HG02943 (cell line): ENCODE measurements around the gene WWOX.

ENCODE experiments used
- ATAC-seq: cut with Tn5 transposase; IDR thresholded peaks from one replicate; pipeline ENCODE4 v1.9.1; 2021; ENCODE audit warnings: mild to moderate bottlenecking, low read depth, moderate library complexity; ENCODE audit not compliant: unreplicated experiment

WWOX gene

DNA sequence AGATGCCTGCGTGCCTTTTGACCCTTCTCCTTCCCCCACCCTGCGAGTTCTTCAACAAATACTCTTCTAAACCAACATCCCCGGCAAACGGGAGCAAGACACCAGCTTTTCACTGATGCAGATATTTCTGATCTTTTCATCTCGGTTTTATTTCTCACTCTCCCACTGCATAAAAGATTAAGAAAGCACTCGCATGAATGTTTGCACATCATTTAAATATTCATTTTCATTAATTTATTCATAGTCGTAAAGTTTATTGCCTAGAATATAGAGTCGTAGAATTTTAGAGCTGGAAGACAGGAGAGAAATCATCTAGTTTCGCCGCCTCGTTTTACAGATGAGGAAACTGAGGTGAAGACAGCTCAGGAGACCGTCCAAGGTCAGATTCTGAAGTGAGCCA, 1013.0 kb downstream of the WWOX start:
- no peak for ATAC-seq

DNA sequence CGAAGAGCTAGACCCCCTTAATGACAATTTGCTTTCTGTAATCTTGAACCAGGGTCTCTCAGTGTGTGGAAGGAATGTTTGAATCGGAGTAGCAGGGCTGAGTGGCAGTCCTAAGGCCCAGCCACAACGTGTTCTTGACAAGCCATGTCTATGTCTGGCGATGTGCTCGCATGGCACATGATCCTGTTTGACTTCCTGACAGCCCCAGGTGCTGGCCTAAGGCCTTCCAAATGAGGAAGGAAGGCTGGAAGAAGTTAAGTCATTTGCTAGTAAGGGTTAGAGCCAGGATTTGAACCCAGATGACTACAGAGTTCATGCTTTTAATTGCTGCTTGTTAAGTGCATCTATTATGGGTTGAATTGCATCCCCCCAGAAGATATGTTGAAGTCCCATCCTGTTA, 1014.4 kb downstream of the WWOX start:
- ATAC-seq = no peak

DNA sequence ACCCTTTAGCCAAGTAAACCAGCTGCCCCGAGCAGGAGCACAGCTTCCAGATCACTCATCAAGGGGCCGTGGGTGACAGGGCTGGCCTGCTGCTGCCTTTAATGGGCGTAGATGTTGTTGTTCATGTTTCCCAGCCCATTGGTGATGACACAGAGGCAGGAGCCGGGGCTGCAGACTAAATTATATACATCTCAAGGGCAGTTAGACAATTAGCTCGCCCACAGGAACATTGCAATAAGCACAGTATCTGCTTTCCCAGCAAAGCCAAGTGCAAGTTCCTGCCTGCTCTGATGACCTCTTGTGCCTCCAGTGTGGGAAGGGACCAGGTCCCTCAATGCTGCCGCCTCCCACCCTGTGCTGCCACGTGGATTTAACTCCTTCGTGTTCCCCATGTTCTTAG, 1015.3 kb downstream of the WWOX start:
- ATAC-seq = no peak

DNA sequence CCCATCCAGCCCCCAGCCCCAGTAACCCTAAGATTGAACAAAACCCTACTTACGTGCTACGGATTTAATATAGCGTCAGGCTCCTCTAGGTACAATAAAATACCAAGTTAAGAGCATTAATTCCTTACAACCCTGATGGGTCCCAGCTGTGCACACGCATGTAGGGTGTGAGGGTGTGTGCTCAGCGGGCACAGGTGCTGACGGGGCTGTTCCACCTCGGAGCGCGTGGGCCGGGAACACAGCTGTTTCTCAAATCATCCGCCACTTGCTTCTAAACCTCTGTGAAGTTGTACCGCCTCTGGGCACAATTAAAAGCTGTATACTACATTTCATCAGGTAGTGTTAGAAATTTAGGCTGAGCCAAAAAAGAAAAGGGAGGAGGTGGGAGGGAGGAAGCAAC, 1022.5 kb downstream of the WWOX start:
- ATAC-seq = no peak

DNA sequence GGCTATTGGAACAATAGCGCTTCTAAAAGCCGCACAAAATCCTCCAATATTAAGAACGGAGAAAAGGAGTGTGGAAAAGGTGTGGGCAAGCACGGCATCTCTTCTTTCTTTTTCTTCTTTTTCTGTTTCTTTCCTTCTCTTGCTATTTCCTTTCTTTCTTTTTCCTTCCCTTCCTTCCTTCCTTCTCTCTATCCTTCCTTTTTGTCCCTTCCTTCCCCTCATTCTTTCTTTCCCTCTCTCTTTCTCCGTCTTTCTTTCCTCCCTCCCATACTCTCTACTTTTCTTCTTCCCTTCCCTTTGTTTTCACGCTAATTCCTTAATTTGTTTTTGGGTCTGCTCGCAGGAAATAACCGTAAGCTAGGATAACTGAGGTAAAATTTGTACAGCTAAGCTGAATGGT, 1022.9 kb downstream of the WWOX start:
- no peak for ATAC-seq

DNA sequence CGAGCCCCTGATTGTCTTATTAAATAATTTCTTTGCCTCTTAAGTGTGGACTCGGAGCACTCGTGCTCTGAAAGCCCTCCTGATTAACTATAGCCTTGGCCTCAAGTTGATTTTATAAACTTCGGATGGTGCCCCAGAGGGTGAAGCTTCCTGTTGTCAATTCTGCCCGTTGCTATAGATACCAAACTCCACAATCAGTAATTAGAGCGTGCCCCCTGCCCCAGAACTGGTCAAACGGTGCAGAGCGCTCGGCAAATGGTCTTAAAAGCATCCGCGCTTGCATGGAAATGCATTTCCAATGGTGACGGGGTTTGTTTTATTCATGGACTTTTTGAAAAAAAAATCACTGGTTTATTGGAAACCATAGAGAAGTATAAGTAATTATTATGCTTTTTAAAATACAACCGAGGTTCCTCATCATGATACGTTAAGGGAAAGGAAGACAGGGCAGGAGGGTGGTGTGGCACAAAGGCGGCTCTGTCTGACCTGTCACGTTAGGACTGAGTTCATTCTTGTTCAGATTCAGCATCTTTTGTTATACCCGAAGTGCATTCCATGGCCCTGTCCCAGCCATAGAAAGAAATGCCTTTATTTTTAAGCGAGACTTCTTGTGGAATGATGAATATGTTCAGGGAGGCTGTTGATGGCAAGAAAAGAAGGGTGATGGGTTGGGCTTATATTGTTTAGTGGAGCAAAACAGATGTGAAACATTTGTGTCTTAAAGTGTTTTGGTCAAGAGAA, 1024.7 kb downstream of the WWOX start:
- no peak for ATAC-seq

DNA sequence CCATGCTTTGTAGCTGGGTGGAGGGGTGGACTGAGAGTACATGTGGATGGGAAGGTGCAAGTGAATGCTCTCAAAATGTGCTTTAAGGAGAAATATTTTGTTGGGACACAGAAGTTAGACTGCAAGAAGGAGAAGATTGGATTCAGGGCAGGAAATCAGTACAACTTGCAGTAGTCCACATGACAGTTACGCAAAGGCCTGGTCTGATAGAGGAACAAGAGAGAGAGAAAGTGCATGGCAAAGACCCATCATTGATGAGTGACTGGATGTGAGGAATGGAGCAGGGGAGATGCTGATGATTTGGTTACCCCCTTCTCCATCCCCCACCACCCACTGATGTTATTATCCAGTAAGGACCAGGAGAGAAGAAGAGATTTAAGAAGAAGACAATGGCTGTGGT, 1028.3 kb downstream of the WWOX start:
- ATAC-seq = no peak

DNA sequence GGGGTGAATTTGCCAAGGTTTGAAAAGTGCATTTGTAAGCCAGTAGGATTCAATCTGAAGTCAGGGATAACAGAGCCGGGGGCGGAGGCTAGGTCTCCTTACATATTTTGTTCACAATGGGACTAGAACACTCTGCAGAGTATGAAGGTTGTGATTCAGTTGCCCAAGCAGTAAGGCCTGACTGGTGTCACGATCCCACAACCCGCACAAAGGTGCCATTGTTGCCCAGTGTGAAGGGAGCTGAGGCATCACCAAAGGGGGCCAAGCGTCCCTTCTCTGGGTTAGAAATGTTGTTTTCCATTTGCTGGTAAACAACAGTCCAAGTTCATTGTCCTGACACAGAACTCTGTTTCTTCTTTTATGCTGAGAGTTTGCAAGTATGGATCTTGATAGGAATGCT, 1029.3 kb downstream of the WWOX start:
- no peak for ATAC-seq

DNA sequence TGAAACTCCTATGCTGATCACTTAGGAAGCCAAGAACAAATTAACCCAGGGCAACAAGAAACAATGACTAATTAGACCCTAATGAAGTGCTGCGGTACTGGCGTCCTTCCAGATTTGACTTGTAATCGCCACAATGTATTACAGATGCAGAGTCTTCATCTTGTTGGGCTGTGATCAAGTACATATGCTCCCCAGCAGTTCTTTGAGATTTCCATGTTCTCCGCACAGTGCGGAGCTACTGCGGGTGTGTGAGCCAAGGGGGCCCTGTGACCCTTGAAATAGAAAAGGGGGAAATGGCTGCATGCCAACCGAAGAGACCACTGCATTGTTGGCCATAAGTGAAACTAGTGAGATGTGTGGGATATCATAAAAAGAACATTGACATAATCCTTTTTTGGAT, 1031.2 kb downstream of the WWOX start:
- ATAC-seq = no peak

DNA sequence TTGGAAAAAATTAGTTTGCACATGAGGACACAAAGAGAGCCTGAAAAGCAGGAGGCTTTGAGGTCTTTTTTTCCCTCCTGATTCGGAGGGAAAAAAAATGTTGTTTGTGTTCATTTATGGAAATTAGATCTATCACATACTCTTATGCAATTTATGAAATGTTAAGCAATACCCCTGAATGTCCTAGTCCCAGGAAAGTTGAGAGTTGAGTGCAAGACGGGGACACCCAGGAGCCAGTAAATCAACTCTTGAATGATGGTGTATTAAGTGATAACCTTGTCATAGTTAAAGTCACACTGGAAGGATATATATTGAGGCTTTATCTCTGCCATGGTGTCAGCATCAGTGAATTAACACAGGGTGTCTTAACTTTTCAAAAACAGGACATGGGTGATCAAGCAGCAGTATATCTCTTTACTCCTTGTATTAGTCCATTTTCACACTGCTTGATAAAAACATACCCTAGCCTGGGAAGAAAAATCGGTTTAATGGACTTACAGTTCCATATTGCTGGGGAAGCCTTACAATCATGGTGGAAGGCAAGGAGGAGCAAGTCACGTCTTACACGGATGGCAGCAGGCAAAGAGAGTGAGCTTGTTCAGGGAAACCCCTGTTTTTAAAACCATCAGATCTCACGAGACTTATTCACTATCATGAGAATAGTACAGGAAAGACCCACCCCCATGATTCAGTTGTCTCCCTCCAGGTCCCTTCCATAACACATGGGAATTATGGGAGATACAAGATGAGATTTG, 1032.0 kb downstream of the WWOX start:
- ATAC-seq = no peak

DNA sequence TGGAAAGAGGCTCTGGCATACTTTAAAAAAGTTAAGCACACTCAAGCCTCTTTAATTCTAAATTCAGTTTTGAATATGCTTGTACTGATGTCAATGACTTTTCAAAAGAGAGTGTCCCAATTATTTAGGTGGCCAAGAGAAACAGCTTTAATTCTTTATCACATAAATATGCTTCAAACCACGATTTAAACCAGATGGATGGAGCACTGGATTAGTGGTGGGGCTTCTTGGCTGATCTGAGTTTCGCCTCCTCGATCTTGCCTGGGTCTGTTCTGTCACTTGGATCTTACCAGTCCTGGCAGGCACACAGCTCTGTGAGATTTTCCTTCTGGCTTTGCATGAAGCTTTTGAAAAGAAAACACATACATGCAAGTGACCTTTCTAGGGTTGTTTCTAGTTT, 1033.2 kb downstream of the WWOX start:
- no peak for ATAC-seq

DNA sequence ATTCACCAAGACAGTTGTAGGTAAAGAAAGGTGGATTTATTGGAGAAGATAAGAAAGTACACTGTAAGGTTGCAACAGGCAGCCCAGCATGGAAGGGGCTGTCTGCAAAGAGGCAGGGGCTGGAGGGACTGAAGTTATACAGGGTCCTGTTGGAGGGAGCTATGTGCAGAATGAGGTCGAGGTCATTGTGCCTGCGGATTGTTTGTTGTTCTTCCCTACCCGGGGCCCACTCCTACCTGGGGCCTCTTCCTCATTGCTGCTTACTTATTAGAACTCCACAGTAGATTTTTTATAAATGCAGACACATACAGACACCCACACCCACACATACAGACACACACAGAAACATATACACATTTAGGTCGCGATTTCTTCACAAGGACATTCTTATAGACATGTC, 1034.8 kb downstream of the WWOX start:
- ATAC-seq = no peak

DNA sequence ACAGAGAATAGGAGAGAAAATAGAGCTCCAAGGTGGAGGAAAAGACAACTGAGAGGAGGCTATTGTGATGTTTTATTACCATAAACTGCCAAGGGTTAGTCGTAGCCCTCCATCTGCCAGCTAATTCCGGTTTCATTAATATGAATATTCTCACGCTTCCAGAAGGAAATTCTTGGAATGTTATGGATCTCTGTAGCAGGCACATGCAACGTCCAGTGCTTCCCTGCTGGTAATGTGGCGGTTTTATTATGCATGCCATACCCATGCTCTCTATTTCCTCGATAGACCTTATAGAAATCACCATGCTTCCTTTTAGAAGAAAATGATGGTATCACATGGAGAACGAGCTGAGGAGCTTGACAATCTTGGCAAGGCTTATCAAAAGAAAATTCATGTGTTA, 1037.5 kb downstream of the WWOX start:
- no peak for ATAC-seq

DNA sequence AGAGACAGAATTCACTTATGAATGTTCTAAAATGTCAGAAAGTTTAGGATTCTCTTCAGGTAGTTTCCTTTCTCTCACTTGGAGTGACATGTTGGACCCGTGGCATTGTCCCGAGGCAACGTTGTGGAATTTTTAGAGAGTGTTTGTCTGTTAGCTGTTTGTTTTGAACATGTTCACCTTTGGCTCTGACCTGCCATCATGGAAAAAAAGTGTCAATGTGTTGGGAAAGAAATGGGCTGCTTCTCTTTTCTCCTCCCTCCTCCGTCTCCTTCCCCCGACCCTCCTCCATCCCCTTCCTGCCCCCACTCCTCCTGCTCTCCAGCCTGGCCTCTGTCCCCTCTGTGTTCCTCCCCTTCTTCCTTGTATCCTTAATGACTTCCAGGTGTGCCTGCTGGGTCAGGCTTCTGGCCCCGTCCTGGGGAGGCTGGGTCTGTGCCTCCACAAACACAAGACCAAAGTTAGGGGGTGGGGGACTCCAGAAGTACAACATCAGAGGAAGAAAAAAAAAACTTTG, 1038.0 kb downstream of the WWOX start:
- ATAC-seq = no peak

DNA sequence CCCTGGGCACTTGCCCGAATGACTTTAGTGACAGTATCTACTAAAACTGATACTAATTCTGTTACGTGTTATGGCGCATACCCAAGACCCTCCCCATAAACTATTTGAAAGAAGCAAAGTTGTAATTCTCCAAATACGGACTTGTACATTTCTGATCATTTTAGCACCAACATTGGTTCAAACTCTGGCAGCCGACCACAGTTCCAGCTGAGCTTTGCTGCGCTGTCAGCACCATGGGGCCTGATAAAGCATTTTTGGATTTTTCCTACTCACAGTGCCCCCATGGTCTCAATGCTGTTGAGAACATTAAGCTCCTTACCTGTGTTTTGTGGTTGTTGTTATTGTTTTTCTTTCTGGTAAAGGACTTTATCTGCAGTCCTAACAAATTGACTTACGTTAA, 1040.3 kb downstream of the WWOX start:
- no peak for ATAC-seq

DNA sequence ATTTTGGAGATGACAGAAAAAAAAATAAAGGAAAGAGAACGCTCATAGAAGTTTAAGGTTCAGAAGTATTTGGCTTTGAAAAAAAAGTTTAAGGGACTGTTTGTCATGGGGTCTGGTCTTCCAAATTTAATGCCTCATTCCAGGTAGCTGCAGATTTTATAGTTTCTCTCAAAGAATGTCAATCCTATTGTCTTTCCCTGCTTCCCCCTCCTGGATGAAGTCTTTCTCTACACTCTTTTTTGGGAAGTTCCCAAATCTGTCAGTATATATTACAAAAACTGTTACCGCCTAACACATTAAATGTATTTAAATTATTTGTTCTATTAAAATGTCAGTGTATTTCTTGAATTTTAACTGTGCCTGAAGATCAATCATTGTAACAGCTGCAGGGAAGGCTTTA, 1043.6 kb downstream of the WWOX start:
- ATAC-seq = no peak

DNA sequence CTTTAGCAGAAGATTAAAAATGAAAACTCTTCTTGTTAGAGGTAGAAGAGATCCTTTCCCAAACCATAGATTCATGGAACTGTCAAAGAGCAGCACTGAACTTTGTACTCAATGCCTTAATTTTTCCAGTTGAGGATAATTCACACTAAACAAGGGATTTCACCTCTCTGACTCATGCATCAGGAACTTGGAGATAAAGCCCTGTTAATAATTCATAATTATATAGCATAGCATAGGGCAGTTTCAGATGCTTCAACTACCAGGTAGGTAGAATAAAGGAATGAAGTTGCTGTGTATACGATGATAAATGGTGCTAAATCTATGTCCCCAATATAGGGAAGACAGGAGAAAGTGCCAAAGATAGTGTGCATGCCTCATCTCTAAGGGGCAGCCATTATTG, 1050.7 kb downstream of the WWOX start:
- ATAC-seq = no peak

DNA sequence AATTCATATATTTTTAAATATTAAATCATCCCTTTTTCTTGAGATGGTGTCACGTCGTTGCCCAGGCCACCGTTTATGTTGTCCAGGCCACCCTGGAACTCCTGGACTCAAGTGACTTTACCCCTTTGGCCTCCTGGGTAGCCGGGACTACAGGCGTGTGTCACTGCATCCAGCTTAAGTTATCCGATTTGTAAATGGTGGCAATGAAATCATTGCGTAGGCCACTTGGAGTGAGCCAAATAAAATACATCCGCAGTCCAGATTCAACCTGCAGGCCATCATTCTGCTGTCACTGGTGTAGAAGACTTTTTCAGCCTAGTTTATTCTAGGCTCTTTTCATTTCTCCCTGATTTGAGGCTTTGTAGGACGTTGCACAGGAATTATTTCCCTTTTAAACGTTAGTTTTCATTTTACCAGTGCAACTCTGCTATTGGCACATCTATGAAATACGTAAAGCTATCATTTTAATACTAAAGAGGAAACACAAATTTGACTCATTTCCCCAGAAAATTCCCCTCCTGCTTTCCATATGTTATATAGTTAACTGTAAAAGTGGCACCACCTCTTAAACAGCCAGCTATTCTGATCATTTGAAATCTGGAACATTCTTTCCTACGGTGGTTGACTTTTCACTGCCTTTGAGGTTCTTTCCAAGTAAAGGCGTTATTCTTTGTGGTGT, 1051.3 kb downstream of the WWOX start:
- no peak for ATAC-seq

DNA sequence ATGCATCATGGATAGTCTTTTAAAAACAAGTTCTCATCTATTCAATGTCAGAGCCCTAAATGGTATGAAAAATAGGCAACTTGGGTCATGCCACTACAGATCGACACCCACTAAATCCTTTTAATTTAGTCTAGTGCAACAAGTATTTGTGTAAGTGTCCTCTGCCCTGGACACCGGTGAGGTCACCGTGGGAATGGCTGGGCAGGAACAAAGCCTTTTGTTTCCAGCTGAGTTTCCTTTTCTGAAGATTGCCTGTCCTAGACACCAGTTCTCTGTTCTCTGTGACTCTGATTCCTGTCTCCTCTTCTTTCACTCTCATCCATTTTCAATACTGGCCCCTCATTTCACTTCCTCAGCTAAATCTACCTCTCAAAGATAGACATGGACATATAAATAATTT, 1054.6 kb downstream of the WWOX start:
- no peak for ATAC-seq

DNA sequence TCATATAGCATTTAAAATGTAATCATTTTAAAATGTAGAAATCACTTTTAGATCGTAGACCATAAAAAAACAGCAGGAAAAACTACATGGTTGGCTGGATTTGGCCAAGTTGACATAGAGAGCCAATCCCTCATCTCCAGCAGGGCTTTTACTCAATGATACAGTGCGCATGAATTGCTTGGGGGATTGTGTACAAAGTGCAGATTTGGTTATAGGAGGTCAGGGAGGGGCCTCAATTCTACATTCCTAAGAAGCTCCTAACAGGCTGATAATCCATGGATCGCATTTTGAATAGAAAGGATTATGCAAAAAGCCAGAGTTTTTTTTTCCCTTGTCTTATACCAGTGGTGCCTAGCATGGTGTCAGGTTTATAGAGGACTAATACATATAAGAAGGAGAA, 1056.0 kb downstream of the WWOX start:
- no peak for ATAC-seq

DNA sequence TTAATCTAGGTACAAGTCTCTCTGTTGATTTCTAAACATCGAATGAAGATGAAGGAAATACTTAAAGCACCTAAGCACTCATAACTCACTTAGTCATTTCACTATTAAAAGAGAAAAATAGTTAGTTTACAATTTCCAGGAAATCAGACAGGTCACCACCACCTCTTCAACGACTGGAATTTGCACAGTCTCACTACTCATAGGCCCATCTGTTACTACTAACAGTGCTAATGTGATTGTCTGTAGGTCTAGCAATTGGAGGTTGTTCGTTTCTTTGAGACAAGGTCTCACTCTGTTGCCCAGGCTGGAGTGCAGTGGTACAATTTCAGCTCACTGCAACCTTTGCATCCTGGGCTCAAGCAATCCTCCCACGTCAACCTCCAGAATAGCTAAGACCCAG, 1056.5 kb downstream of the WWOX start:
- ATAC-seq = no peak

DNA sequence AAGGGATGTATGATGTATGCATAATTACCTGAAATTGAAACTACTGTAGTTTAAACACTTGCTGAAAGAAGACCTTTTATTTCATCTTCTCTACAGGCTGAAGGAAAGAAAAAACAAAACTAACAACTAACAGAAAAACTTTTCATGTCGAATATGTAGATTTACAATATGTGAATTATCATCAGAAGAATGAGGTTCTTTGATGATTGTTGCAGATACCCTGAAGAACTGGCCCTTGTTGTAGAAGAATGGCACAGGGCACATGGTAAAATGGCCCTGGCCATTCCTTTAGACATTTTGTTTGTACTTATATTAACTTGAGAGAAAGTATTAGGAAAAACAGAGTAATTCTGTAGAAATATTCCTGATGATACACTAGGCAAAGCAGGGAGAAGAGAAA, 1057.3 kb downstream of the WWOX start:
- no peak for ATAC-seq
